Measurements from ENCODE around the gene HORMAD2. TPM values are rescaled to one million over a fixed set of nuclear protein-coding genes. Genes with fewer than 3 reads are reported as not detected.
A peak's percentile ranks its signal among the peaks of the same experiment; 100 is the strongest.

The HORMAD2 gene
- total RNA-seq, 1 experiment from 2014 or later, result not detected

DNA sequence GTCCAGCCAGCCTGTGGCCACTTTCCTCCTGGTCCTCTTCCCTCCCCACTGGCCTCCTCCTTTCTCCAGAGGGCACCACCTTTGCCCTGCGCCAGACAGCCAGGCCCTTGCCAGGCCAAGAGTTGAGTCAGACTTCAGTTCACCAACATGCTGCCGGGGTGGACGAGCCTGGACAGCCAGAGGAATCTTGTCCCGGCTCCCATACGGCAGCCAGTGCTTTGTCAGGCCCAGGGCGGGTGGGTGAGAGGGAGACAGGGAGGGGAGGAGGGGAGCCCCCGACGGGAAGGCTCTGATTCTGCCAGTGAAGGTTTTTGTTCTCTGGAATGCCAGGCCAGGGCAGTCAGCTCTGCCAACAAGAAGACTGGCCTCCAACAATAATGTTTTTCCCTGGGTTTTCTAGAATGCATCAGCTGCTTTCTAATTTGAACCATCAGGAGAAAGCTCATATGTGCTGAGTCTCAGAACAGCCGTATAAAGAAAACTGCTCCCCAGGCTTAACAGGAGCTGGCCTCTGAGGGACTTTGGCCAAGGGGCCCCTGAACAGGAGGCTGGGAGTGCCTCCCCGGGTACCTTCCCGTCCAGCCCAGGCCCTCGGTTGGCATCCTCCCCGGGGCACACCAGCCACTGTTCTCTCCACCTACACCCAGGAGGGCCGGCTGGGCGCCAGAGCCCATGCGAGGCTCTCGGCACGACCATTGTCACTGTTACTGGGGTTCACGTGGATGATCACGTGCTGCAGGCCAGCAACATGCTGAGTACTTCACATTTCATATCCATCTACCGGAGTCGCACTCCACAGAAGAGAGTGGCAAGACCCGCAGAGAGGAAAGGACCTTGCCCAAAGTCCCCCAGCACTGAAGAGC, 137.7 kb downstream of the HORMAD2 start:
- Histone ChIP-seq H3K27me3 (no peaks in the 10 kb centered on the region), H3K4me3 (no peak overlapping the region), H3K9me3 (no peaks in the 10 kb centered on the region), H3K36me3 (no peaks in the 10 kb centered on the region)
- peak; percentile 98 for DNase-seq

DNA sequence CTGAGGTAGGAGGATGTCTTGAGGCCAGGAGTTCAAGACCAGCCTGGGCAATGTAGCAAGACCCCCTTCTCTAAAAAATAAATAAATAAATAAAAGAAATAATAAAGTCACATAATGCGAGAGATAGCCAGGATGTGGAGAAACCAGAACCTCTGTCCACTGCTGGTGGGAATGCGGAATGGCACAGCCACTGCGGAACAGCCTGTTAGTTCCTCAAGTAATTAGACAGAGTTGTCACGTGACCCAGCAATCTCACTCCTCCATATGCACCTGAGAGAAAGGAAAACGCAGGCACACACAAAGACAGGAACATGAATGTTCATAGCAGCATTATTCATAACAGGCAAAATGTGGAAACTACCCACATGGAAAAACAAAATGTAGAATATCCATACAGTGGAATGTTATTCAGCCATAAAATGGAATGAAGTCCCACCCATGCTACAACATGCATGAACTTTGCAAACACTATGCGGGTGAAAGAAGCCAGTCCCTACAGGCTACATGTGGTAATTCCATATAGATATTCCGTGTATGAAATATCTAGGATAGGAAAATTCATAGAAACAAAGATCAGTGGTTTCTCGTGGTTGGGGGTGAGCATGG, 138.9 kb downstream of the HORMAD2 start:
- H3K4me3 ChIP-seq, result no peak overlapping the region
- H3K27me3 ChIP-seq, result no peaks in the 10 kb centered on the region
- no peaks in the 10 kb centered on the region for H3K9me3 ChIP-seq
- no peak for DNase-seq
- no peaks in the 10 kb centered on the region for H3K36me3 ChIP-seq

DNA sequence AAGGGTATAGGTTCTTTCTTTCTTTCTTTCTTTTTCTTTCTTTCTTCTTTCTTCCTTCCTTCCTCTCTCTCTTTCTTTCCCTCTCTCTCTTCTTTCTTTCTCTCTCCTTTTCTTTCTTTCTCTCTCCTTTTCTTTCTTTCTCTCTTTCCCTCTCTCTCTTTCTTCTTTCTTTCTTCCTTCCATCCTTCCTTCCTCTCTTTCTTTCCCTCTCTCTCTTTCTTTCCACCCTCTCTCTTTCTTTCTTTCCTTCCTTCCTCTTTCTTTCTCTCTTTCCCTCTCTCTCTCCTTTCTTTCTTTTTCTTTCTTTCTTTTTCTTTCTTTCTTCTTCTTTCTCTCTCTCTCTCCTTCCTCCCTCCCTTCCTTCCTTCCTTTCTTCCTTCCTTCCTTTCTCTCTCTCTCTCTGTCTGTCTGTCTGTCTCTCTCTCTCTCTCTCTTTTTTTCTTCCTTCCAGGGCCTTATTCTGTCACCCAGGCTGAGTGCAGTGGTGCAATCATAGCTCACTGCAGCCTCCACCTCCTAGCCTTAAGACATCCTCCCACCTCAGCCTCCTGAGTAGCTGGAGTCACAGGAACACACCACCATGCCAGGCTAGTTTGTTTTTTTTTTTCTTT, 139.5 kb downstream of the HORMAD2 start:
- Histone ChIP-seq H3K27me3 (no peaks in the 10 kb centered on the region), H3K9me3 (no peaks in the 10 kb centered on the region), H3K36me3 (no peaks in the 10 kb centered on the region), H3K4me3 (no peak overlapping the region)
- no peak for DNase-seq

DNA sequence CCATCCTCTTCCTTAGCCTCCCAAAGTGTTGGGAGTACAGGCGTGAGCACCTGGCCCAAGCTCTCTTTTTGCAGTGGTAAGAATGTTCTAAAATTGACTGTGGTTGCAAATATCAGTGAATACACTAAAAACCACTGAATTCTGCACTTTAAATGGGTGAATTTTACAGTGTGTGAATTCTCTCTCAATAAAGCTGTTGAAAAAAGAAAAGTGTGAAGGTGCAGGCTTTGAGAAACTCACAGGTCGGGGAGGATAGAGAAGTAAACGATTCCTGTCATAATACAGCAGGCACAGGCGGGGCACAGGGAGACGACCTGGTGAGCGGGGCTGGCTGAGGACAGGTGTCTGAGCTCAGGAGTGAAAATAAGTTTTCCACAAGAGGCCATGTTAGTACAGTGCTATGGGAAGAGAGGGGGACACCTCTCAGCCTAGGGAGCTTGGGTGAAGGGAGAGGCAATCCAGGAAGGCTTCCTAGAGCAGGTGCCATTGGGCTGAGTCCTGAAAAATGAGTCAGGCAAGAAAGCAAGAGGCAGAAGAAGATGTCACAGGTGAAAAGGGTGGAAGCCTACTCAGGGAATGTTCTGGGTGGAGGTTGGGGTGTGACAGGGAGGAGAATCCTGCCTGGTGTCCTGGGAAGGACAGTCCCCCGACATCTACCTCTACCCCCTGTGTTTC, 140.2 kb downstream of the HORMAD2 start:
- DNase-seq, result no peak
- Histone ChIP-seq H3K4me3 (no peak overlapping the region), H3K27me3 (no peaks in the 10 kb centered on the region), H3K9me3 (no peaks in the 10 kb centered on the region), H3K36me3 (no peaks in the 10 kb centered on the region)

DNA sequence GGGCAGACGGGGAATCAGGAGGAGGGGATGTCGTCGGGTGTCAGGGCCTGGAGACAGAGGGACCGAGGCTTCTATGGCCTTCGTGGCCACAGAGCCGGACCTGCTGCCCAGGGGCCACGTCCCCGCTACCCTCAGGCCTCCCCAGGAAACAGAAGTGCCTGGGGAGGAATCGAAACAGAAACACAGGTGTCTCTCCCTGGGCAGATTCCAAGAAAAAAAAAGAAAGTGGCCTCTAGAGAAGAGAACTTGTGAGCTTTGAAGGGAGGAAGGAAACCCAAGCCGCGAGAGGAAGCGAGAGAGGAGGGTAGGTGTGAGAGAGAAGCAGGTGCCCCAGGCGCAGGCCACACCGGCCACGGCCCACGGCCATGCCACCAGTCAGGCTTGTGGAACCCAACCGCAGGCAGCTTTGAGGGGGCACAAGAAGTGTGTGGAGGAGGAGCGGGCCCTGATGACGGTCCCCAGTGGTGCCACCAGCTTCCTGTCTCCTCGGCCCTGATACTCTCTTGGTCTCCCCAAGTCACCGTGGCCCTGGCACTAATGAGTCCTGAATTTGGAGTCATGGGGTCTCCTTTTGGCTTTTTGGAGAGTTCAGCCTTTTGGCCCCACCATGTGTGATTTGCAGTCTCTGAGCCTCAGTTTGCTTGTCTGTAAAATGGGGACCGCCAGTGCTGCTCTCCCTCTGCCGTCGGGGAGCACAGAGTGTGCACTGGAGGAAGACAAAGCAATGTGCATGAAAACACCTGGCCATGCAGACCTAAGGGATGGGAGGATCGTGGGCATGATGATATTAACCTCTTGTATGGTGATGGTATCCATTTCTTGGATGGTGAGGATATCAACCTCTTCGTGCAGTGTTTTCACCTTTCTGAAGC, 141.1 kb downstream of the HORMAD2 start:
- H3K9me3 ChIP-seq, result no peaks in the 10 kb centered on the region
- H3K36me3 ChIP-seq, result no peaks in the 10 kb centered on the region
- DNase-seq, result no peak
- no peak overlapping the region for H3K4me3 ChIP-seq
- no peaks in the 10 kb centered on the region for H3K27me3 ChIP-seq

DNA sequence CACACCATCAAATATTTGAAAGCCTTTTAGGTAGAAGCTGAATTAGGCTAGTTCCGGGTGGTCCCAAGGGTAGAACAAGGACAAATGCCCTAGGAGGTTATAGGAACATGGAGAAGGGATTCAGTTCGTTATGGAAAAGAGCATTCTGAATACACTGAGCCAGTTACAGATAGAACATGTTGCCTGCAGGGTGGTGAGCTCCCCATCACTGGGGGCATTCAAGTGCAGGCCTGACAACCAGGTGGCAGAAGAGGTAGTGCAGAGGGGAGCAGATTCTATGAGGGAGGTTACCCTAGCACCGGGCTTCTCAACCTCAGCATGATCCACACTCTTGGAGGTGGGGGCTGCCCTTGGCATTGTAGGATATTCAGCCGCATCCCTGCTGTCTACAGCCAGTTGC, 142.1 kb downstream of the HORMAD2 start:
- Histone ChIP-seq H3K36me3 (no peaks in the 10 kb centered on the region), H3K27me3 (no peaks in the 10 kb centered on the region), H3K9me3 (no peaks in the 10 kb centered on the region), H3K4me3 (no peak overlapping the region)
- no peak for DNase-seq

DNA sequence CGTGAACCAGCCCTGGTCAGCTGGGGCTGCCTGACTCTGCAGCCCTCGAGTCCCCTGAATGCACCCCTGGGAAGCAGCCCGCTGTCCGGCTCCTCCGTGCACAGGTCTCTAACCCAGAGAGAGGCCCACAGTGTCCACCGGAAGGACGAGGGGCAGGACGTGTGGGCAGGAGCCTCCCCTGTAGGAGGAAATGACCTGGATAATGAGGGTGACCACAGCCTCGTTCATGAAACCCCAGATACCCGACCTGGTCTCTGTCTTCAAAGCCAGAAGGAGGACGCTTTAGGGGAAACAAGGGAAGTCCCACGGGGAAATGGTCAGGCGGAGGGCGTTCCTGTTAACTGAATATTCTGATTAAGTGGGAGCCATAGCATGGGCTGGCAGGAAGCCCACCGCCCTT, 143.0 kb downstream of the HORMAD2 start:
- Histone ChIP-seq H3K4me3 (no peak overlapping the region), H3K27me3 (no peaks in the 10 kb centered on the region), H3K36me3 (no peaks in the 10 kb centered on the region), H3K9me3 (no peaks in the 10 kb centered on the region)
- DNase-seq, result no peak

DNA sequence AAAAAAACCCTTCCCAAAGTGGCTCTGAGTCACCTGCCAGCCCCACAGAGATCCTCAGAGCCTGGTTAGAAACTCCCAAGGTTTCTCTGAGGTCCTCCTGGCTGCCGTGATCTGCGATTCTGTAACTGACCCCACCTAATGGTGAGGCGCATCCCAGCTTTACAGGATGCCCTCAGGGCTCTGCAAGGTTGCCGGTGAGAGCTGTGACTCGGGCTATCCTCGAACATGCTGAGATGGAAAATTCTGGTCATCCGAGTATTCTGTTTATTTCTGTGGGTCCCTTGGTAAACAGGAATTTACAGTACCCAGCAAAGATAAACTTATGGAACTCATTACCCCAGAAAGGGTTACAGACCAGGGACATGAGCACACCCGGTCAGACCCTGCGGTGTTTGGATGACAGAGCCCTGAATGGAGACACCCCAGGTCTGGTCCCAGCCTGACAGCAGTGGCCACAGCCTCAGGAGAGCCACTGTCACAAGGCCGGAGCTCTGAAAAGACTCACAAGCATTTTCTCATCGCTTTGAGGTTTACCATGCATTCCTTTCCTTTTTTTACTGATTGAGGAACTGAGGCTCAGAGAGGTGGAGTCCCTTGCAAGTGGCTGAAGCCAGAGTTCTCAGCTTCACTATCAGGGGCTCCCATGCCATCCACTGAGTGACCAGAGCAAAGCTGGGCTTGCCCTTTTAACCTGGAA, 144.0 kb downstream of the HORMAD2 start:
- DNase-seq, result peak; percentile 44
- no peaks in the 10 kb centered on the region for H3K27me3 ChIP-seq
- H3K36me3 ChIP-seq, result no peaks in the 10 kb centered on the region
- H3K4me3 ChIP-seq, result no peak overlapping the region
- H3K9me3 ChIP-seq, result no peaks in the 10 kb centered on the region

DNA sequence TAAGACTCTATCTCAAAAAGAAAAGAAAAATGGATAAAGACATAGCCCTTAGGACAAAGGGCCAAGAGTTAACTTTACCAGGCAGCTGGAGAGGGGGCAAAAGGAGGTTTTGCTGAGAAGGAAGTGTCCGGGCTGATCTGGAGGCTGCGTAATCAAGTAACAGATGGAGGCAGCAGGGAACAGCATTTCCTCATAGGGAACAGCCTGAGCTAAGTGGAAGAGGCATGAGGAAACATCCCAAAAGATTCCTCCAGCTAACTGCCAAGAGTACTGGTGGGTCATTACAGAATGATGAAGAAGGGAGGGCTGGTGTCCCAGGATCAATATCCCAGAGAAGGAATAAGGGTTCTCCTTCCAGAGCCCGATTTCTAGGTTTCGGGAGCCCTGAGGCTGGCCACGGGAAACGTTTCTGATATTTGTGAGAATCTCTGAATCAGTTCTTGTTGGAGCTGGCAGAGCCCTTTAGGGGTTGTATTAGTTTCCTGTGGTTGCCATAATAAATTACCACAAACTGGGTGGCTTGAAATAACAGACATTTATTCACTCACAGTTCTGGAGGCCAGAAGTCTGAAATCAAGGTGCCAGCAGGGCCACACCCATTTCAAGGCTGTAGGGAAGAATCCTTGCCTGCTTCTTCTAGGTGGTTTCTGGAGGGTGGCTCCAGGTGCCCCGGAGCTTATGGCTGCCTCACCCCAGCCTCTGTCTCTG, 145.1 kb downstream of the HORMAD2 start:
- no peaks in the 10 kb centered on the region for H3K36me3 ChIP-seq
- H3K27me3 ChIP-seq, result no peaks in the 10 kb centered on the region
- H3K4me3 ChIP-seq, result no peak overlapping the region
- no peak for DNase-seq
- H3K9me3 ChIP-seq, result no peaks in the 10 kb centered on the region

DNA sequence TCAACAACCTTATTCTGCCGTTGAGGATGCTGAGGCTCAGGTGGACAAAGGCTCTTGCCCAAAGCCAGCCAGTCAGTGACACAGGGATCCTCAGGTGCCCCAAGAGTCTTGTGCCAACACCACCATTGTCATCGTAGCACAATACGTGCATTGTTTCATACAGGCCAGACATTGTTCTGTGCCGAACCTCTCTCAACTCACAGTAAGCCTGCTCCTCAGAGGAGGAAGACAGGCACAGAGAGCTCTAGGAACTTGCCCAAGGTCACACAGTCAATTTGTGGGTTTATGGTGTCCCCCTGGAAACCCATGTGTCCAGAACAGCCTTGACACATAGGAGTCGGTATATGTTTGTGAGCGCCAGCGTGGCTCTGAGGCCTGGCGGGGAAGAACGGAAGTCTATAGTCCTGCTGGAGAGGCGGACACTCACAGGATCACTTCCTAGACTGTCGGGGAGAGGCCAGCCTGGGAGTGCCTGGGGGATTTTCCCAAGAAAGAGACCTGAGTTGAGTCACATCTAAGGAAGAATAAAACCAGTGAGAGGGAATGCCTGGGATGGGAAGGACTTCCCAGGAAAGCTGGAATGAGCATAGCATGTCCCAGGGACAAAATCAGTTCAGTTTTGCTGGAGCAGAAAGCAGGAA, 146.0 kb downstream of the HORMAD2 start:
- H3K4me3 ChIP-seq, result no peak overlapping the region
- H3K27me3 ChIP-seq, result no peaks in the 10 kb centered on the region
- H3K36me3 ChIP-seq, result no peaks in the 10 kb centered on the region
- H3K9me3 ChIP-seq, result no peaks in the 10 kb centered on the region
- no peak for DNase-seq

Other genes starting within 250 kb of the HORMAD2 start
- 36.2 and 37.8 TPM in 2 replicates for gene ASCC2, start 242.2 kb upstream of the HORMAD2 start, total RNA-seq (2014; rRNA removed; shearing (Covaris generic); ENCODE audit: low replicate concordance)
- gene MTMR3, start 197.3 kb upstream of the HORMAD2 start, total RNA-seq (2014; rRNA removed; shearing (Covaris generic); ENCODE audit: low replicate concordance), result 9.1 and 12.9 TPM in 2 replicates
- 11.1 and 13.0 TPM in 2 replicates for gene LIF, start 166.3 kb downstream of the HORMAD2 start, total RNA-seq (2014; rRNA removed; shearing (Covaris generic); ENCODE audit: low replicate concordance)
- gene OSM, start 186.4 kb downstream of the HORMAD2 start, total RNA-seq (2014; rRNA removed; shearing (Covaris generic); ENCODE audit: low replicate concordance), result not detected in 2 replicates
- 2.3 and 4.1 TPM in 2 replicates for gene CASTOR1, start 209.0 kb downstream of the HORMAD2 start, total RNA-seq (2014; rRNA removed; shearing (Covaris generic); ENCODE audit: low replicate concordance)
- gene TBC1D10A, start 246.5 kb downstream of the HORMAD2 start, total RNA-seq (2014; rRNA removed; shearing (Covaris generic); ENCODE audit: low replicate concordance), result 17.5 and 25.7 TPM in 2 replicates

Measured in MG63 (cell line).